ENCODE results near the gene C19orf38. TPM values are rescaled to one million over a fixed set of nuclear protein-coding genes. Genes with fewer than 3 reads are reported as not detected.

Gene C19orf38
- total RNA-seq, 2 donors from 2014 or later = 0.91 to 6.4 TPM

DNA sequence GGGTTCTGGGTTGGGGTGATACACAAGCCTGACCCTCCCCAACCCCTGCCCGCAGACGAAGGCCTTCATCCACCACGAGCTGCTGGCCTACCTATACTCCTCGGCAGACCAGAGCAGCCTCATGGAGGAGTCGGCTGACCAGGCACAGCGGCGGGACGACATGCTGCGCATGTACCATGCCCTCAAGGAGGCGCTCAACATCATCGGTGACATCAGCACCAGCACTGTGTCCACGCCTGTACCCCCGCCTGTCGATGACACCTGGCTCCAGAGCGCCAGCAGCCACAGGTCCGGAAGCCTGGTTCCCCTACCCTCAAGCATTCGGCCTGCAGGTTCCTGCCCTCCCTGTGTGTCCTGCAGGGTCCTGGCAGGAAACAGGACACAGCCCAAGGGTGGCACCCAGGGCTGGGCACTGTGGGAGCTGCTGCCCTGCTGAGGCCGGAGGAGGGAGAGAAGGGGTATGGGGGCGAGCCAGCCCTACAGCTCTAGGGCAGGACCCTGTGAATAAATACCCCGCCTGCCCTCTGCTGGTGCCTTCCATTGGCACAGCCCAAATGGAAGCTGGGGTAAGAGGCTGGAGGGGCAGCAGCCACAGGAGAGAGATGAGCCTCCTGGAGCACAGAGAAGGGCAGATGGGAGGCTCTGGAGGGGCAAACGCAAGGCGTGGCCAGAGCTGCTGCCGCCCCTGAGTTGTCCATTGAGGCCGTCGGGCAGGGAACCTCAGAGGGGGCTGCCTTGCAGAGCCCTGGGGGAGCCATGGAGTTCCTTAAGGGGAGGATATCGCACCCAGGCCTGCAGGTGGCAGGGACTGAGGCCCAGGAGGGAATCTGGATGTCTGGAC is 19.0 kb upstream of the C19orf38 start:
- Histone ChIP-seq H3K36me3 (peaks cover 0 to 7% of the 10 kb centered on the region in 2 donors), H3K27ac (no peak overlapping the region), H3K9me3 (no peaks in the 10 kb centered on the region), H3K27me3 (replicated peaks; ENCODE audit: insufficient read depth) (no peaks in the 10 kb centered on the region), H3K4me1 (replicated peaks) (no peaks in the 10 kb centered on the region), H3K4me3 (no peak overlapping the region)
- 84% methylated on average over 26 of the region's 26 CpGs for WGBS
- intact Hi-C loops (cut with DNase I) = no loop called here
- no peak for DNase-seq (ENCODE audit: low spot score)
- TF ChIP-seq POLR2A (IDR thresholded peaks at IDR 0.05) (no peak), POLR2AphosphoS5 (IDR thresholded peaks at IDR 0.05) (no peak)
- TF ChIP-seq, protein P1, sequence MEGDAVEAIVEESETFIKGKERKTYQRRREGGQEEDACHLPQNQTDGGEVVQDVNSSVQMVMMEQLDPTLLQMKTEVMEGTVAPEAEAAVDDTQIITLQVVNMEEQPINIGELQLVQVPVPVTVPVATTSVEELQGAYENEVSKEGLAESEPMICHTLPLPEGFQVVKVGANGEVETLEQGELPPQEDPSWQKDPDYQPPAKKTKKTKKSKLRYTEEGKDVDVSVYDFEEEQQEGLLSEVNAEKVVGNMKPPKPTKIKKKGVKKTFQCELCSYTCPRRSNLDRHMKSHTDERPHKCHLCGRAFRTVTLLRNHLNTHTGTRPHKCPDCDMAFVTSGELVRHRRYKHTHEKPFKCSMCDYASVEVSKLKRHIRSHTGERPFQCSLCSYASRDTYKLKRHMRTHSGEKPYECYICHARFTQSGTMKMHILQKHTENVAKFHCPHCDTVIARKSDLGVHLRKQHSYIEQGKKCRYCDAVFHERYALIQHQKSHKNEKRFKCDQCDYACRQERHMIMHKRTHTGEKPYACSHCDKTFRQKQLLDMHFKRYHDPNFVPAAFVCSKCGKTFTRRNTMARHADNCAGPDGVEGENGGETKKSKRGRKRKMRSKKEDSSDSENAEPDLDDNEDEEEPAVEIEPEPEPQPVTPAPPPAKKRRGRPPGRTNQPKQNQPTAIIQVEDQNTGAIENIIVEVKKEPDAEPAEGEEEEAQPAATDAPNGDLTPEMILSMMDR (IDR thresholded peaks at IDR 0.05) = no peak

DNA sequence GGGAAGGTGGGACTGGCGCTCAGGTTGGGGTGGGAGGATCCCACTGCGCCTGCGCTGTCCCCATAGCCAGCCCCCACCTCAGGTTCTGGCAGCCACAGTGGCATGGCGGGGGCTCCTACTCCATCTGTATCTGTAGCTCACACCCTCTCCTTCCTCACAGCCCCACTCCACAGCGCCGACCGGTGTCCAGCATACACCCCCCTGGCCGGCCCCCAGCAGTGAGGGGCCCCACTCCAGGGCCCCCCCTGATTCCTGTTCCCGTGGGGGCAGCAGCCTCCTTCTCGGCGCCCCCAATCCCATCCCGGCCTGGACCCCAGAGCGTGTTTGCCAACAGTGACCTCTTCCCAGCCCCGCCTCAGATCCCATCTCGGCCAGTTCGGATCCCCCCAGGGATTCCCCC is 18.2 kb upstream of the C19orf38 start:
- Histone ChIP-seq H3K27me3 (replicated peaks; ENCODE audit: insufficient read depth) (no peaks in the 10 kb centered on the region), H3K36me3 (peaks cover 0 to 7% of the 10 kb centered on the region in 2 donors), H3K27ac (no peak overlapping the region), H3K4me1 (replicated peaks) (no peaks in the 10 kb centered on the region), H3K4me3 (no peak overlapping the region), H3K9me3 (no peaks in the 10 kb centered on the region)
- WGBS = 81% methylated on average over 15 of the region's 16 CpGs
- TF ChIP-seq POLR2AphosphoS5 (IDR thresholded peaks at IDR 0.05) (no peak), POLR2A (IDR thresholded peaks at IDR 0.05) (no peak)
- TF ChIP-seq, protein P1 (IDR thresholded peaks at IDR 0.05) = no peak
- DNase-seq (ENCODE audit: low spot score) = no peak
- intact Hi-C loops (cut with DNase I) = no loop called here

DNA sequence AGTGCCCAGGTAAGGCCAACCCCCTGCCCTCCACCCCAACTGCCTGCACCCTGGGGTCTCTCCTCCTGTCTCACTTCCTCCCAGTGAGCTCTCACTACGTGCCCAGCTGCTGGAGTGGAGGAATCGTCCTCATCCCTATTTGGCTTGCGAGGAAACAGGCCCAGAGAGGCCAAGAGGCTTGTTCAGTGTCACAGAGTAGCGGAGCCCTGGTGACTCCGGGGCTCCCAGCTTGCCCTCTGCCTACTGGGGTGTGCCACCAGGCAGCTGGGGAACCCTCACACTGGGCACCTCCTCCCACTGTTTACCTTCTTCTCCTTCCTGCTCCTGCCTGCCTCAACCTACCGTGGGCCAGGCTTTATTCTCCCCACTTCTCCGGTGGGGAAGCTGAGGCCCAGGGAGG is 17.8 kb upstream of the C19orf38 start:
- Histone ChIP-seq H3K27ac (no peak overlapping the region), H3K9me3 (no peaks in the 10 kb centered on the region), H3K4me3 (no peak overlapping the region), H3K36me3 (peaks cover 0 to 7% of the 10 kb centered on the region in 2 donors), H3K4me1 (replicated peaks) (no peaks in the 10 kb centered on the region), H3K27me3 (replicated peaks; ENCODE audit: insufficient read depth) (no peaks in the 10 kb centered on the region)
- DNase-seq (ENCODE audit: low spot score) = no peak
- intact Hi-C loops (cut with DNase I) = no loop called here
- WGBS = 81% methylated on average over 7 of the region's 7 CpGs
- TF ChIP-seq, protein P1 (IDR thresholded peaks at IDR 0.05) = no peak
- TF ChIP-seq POLR2A (IDR thresholded peaks at IDR 0.05) = no peak
- no peak for TF ChIP-seq POLR2AphosphoS5 (IDR thresholded peaks at IDR 0.05)

DNA sequence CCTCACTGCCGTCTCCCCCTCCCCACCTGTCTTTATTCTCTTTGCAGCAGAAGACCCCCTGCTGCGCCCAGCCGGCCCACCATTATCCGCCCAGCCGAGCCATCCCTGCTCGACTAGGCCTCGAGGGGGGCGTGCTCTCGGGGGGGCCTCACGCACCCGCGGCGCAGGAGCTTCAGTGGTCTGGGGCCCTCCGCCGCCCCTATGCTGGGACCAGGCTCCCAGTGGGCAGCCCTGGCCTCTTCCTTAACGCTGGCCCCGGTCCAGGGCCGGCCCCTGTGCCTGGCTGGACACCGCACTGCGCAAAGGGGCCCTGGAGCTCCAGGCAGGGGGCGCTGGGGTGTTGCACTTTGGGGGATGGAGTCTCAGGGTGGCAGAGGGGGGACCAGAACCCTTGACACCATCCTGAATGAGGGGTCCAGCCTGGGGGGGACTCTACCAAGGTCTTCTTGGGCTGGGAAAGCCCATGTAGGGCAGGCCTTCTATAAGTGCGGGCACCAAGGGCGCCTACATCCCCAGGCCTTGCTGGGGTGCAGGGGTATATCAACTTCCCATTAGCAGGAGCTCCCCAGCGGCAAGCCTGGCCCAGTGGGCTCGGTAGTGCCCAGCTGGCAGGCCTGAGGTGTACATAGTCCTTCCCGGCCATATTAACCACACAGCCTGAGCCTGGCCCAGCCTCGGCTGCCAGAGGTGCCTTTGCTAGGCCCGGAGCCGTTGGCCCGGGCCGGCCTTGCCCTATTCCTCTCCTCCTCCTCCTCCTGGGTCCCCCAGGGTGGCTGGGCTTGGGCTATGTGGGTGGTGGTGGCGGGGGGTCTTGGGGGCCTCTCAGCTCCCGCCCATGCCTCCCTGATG is 17.1 kb upstream of the C19orf38 start:
- no peak overlapping the region for H3K27ac ChIP-seq
- DNase-seq (ENCODE audit: low spot score) = no peak
- H3K9me3 ChIP-seq = no peaks in the 10 kb centered on the region
- H3K27me3 ChIP-seq (replicated peaks; ENCODE audit: insufficient read depth) = no peaks in the 10 kb centered on the region
- intact Hi-C loops (cut with DNase I) = no loop called here
- H3K4me3 ChIP-seq = no peak overlapping the region
- H3K36me3 ChIP-seq = peaks cover 0 to 7% of the 10 kb centered on the region in 2 donors
- 77% methylated on average over 23 of the region's 33 CpGs for WGBS
- no peaks in the 10 kb centered on the region for H3K4me1 ChIP-seq (replicated peaks)
- TF ChIP-seq, protein P1 (IDR thresholded peaks at IDR 0.05) = no peak
- TF ChIP-seq POLR2AphosphoS5 (IDR thresholded peaks at IDR 0.05) (no peak), POLR2A (IDR thresholded peaks at IDR 0.05) (no peak)
